ENCODE data around the gene TCFL5.

The TCFL5 gene

DNA sequence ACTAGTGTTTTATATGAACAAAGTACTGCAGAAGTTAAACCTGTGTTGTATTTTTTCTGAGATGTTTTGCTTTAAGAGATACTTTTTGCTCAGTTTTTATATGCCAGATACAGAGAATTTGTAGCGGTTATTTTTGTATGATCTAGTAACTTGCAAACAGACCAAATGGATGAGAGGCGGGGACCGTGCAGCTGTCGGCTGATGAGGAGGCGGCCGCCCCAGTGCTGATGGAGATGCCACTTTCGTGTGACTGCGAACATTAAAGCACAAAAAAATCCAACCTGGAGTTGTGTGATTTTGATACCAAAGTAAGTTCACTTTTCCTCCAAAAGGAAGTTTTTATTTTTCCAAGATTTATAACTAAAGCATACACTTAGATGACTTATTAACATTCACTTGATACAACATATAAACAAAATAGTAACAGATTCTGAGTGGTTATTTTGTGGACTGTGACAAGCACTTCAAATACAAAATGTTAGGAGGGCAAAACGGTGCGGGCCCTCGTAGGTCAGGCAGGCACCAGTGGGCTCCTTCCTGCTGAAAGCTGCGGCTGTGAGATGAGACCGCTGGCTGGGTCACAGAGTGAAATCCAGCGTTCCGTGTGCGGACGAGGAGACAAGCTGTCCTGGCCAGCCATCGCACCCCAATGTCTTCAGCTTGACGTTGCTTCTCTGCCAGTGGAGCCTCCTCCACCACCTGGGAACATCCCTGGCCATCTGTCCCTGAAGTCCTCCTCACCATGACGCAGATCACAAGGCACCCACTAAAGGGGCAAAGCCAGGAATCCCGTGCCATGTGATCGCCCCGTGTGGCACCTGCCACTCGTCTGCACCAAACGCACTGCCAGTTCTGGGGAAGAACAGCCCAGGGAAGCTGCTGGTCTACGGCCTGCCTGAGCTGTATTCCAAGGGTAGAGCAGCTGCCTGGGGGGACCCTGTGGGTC, 61.0 kb downstream of the TCFL5 start:
- TF ChIP-seq SIN3A (IDR thresholded peaks at IDR 0.05; ENCODE audit: borderline replicate concordance, insufficient read depth, low read length) (no peak), POLR2AphosphoS5 (IDR thresholded peaks at IDR 0.05; ENCODE audit: low read depth, low read length) (no peak), FOXP2 (optimal IDR thresholded peaks at IDR 0.05; ENCODE audit: borderline replicate concordance, extremely low read depth, extremely low read length, insufficient read depth) (no peak), TAF1 (IDR thresholded peaks at IDR 0.05; ENCODE audit: borderline replicate concordance, insufficient read depth, low read length) (no peak)
- TF ChIP-seq, protein P1, sequence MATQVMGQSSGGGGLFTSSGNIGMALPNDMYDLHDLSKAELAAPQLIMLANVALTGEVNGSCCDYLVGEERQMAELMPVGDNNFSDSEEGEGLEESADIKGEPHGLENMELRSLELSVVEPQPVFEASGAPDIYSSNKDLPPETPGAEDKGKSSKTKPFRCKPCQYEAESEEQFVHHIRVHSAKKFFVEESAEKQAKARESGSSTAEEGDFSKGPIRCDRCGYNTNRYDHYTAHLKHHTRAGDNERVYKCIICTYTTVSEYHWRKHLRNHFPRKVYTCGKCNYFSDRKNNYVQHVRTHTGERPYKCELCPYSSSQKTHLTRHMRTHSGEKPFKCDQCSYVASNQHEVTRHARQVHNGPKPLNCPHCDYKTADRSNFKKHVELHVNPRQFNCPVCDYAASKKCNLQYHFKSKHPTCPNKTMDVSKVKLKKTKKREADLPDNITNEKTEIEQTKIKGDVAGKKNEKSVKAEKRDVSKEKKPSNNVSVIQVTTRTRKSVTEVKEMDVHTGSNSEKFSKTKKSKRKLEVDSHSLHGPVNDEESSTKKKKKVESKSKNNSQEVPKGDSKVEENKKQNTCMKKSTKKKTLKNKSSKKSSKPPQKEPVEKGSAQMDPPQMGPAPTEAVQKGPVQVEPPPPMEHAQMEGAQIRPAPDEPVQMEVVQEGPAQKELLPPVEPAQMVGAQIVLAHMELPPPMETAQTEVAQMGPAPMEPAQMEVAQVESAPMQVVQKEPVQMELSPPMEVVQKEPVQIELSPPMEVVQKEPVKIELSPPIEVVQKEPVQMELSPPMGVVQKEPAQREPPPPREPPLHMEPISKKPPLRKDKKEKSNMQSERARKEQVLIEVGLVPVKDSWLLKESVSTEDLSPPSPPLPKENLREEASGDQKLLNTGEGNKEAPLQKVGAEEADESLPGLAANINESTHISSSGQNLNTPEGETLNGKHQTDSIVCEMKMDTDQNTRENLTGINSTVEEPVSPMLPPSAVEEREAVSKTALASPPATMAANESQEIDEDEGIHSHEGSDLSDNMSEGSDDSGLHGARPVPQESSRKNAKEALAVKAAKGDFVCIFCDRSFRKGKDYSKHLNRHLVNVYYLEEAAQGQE (IDR thresholded peaks at IDR 0.05; ENCODE audit: insufficient read depth in 1 of 2, low read depth in 2 of 2, low read length in 2 of 2): no peak

DNA sequence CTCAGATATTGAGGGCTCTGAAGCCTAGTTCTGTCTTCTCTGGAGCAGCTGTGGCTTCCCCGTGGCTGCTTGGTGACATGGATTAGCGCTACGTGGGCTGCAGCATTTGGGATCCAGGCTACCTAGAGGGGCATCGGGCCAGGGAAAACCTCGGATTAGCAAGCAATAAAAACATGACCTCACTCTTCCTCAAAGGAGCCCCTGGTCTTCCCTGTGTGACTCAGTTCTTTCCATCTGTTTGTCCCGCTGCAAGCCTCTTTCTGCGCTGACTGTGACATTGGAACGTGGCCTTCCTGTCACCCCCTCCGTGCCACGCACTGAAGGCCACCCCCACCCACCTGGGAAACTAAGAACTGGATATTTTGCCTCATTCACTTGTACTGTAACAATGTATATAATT, 61.7 kb downstream of the TCFL5 start:
- TF ChIP-seq POLR2AphosphoS5 (IDR thresholded peaks at IDR 0.05; ENCODE audit: low read depth, low read length) (no peak), TAF1 (IDR thresholded peaks at IDR 0.05; ENCODE audit: borderline replicate concordance, insufficient read depth, low read length) (no peak), SIN3A (IDR thresholded peaks at IDR 0.05; ENCODE audit: borderline replicate concordance, insufficient read depth, low read length) (no peak), FOXP2 (optimal IDR thresholded peaks at IDR 0.05; ENCODE audit: borderline replicate concordance, extremely low read depth, extremely low read length, insufficient read depth) (no peak)
- TF ChIP-seq, protein P1 (IDR thresholded peaks at IDR 0.05; ENCODE audit: insufficient read depth in 1 of 2, low read depth in 2 of 2, low read length in 2 of 2): no peak

DNA sequence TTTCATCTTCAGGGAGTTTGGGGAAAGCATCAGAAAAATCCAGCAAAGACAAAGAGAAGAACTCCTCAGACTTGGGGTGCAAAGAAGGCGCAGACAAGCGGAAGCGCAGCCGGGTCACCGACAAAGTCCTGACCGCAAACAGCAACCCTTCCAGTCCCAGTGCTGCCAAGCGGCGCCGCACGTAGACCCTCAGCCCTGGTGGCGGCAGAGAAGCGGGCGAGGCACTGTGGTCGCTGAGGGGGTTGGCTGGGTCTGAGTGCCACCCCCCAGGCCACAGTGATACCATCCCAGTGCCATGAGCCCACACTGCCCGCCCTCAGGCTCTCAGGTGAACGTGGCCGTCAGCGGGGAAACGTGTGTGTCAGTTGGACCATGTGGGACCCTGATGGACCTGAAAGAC, 62.2 kb downstream of the TCFL5 start:
- no peak for TF ChIP-seq FOXP2 (optimal IDR thresholded peaks at IDR 0.05; ENCODE audit: borderline replicate concordance, extremely low read depth, extremely low read length, insufficient read depth)
- no peak for TF ChIP-seq POLR2AphosphoS5 (IDR thresholded peaks at IDR 0.05; ENCODE audit: low read depth, low read length)
- TF ChIP-seq TAF1 (IDR thresholded peaks at IDR 0.05; ENCODE audit: borderline replicate concordance, insufficient read depth, low read length): no peak

DNA sequence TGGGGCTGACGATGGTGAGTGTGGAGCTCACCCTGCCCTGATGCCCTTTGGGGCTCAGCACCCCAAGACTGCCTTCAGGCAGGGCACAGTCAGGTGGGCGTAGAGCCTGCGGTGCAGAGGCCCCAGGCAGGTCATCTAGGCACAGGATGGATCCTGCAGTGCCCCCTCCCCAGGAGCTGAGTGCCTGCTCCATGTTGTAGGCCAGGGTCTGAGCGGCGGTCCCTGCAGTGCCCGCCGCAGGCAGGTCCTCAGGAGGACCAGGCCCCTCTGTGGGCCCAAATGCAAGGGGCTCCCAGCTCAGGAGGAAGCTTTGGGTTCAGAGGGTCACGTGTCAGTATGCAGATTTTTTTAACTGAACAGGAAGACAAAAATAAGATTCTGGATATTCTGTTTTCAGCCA, 62.6 kb downstream of the TCFL5 start:
- TF ChIP-seq FOXP2 (optimal IDR thresholded peaks at IDR 0.05; ENCODE audit: borderline replicate concordance, extremely low read depth, extremely low read length, insufficient read depth): no peak
- TF ChIP-seq, protein P1 (IDR thresholded peaks at IDR 0.05; ENCODE audit: insufficient read depth in 1 of 2, low read depth in 2 of 2, low read length in 2 of 2): no peak
- no peak for TF ChIP-seq SIN3A (IDR thresholded peaks at IDR 0.05; ENCODE audit: borderline replicate concordance, insufficient read depth, low read length)
- no peak for TF ChIP-seq POLR2AphosphoS5 (IDR thresholded peaks at IDR 0.05; ENCODE audit: low read depth, low read length)
- no peak for TF ChIP-seq TAF1 (IDR thresholded peaks at IDR 0.05; ENCODE audit: borderline replicate concordance, insufficient read depth, low read length)

DNA sequence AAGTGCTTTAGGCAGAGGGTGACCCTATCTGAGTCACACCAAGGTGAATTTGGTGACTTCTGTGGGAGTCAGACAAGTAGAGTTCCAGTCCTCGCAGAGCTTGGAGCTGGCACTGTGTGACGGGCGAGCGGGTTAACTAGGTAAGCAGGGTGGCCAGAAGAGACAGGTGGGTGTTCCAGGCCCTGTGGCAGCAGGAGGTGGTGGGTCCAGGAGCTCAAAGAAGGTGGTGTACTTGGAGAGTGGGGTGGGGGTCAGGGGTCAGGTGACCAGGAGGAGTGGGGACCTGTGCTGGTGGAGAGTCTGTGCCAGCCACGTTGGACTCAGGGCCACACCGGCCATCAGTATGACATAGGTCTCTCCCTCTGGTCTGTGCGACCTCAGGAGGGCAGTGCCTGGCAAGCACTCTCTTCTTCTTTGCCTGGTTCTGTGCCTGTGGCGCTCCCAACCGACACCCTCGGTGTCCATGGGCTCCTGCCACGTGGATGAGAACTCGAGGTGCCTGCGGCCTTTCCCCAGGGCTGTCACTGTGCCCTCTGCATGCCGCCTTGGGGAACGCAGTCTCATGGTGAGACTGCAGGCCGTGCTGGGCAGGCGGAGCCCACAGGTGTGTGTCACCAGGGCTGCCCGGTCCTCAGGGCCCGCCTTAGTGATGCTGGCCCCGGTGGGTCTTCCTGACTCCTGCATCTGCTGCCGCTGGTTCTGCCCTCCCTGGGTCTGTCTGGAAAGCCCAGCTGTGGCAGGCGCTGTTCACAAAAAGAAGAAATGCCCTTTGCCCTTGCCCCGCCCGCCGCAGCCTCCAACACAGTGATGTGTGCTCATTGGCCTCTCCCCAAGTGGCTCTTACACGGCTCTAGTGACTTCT, 63.7 kb downstream of the TCFL5 start:
- no peak for TF ChIP-seq TAF1 (IDR thresholded peaks at IDR 0.05; ENCODE audit: borderline replicate concordance, insufficient read depth, low read length)
- no peak for TF ChIP-seq POLR2AphosphoS5 (IDR thresholded peaks at IDR 0.05; ENCODE audit: low read depth, low read length)
- TF ChIP-seq, protein P1 (IDR thresholded peaks at IDR 0.05; ENCODE audit: insufficient read depth in 1 of 2, low read depth in 2 of 2, low read length in 2 of 2): no peak
- TF ChIP-seq SIN3A (IDR thresholded peaks at IDR 0.05; ENCODE audit: borderline replicate concordance, insufficient read depth, low read length): no peak
- TF ChIP-seq FOXP2 (optimal IDR thresholded peaks at IDR 0.05; ENCODE audit: borderline replicate concordance, extremely low read depth, extremely low read length, insufficient read depth): no peak

All from PFSK-1 (cell line).